HG02642 (cell line): ENCODE results near the gene FAM174B.

Experiments
- ATAC-seq: cut with Tn5 transposase; IDR thresholded peaks from one replicate; pipeline ENCODE4 v1.9.1; 2021; ENCODE audit warnings: mild to moderate bottlenecking; ENCODE audit not compliant: unreplicated experiment, poor library complexity

Gene FAM174B

DNA sequence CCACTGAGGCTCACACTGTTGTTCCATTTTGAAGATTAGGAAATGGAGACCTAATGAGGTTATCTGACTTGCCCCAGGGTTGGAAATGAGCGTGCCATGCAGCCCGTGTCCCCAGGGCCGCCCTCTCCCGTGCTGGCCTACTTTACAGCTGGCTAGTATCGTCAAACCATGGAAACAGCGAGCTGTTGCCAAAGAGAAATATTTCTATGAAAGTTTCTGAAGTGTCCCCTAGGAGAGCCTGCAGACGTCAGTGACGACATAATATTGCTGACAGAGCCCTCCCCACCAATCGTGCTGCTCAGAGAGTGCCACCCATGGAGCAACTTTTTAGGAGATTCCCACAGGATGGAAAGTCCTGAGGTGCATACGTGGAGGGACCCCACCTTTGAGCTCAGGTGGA lies 11.2 kb upstream of the FAM174B start:
- no peak for ATAC-seq

DNA sequence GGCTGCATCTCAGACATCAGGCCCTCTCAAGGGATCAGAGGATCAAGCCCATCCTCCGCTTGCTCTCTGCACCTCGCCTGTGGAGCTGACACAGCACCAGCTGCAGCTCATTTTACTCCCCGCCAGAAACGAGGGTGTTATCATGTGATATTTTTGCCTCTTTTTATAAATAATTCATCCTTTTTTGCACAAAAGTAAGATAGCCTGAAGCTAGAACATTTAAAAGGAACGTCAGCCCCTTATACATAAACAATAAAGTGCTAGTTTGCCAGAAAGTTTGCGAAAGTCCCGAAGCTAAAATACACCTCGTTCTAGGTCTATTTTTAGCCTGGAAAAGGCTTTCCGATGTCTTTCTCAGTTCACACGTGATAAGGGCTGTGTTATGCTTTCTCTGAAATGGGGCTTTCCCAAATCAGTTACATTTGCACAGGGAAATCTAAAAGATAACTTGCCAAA lies 9.6 kb upstream of the FAM174B start:
- no peak for ATAC-seq

DNA sequence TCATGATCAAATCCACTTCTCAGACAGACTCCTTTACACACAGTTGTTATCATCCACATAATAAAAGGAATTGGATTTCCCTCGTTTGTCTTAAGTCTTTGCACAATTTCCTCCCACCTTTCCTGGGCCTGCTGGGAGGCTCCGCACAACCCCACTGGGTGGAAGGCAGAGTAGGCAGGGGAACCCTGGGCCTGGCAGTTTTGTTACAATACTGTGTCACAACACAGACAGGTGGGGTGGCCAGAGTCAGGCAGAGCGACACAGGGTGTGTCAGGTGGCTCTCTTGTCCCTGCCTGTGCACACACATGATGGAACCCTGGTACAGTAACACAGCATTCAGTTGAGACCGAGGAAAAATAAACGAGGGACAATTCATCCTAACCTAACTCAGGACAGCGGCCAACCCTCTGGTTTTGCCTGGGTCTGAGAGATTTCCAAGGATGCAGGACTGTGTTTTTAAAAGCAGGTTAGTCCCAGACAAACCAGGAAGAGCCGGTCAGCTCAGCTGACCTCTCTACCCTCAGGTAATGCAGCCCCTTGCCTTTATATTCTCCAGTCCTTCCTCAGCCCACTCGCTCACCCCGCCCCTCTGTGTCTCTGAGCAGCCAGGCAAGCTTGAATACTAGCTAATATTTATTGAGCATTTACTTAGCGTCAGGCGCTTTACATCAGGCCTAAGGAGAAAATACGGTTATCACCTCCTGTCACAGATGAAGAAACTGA lies 8.8 kb upstream of the FAM174B start:
- ATAC-seq, result no peak

DNA sequence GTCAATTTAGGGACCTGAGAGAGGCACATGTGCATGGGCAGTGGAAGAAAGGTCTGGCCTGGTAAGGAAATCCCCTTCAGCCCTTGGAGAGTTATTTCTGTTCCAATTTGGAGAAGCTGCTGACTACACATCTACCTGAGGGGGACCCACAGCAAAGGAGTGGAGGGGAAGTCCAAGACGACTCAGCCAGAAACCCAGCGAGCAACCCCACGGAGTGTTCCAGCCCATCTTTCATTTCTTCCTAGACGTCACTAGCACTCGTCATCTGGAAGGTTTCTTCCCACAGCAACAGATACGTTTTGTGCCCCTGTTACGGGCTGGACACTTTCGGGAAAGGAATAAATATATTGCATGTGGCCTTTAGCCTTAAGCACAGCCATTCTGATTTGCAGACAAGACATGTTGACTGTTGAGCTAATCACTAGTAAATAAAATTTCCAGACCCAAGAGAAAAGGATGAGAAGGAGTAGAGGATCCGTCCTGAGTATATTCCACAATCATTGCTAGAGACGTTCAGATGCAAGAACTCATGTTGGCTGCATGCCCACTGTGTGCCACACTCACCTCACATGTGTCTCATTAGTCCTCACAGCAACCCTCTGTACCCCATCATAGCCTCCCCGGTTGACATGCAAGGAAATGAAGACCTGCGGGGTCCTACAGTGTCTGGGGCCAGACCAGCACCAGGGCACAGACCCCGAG lies 7.8 kb upstream of the FAM174B start:
- ATAC-seq, result peak; percentile 85

DNA sequence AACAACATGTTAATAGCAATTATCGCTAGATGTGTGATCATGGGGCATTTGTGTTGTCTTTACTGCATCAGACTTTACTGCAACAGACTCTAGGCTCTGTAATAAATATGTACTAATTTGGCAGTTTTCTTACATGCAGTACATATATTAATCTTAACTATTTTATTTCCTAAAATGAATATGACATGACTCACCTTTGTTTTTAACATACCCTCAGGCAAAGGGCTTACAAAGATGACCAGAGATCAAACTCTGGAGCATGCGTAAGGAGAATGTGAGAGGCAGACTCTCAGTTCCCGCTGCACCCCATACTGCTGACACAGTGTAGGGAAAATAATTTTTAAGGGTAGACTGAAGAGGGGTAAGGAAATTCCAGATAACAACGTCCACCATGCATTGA lies 7.2 kb upstream of the FAM174B start:
- ATAC-seq, result peak; percentile 19

DNA sequence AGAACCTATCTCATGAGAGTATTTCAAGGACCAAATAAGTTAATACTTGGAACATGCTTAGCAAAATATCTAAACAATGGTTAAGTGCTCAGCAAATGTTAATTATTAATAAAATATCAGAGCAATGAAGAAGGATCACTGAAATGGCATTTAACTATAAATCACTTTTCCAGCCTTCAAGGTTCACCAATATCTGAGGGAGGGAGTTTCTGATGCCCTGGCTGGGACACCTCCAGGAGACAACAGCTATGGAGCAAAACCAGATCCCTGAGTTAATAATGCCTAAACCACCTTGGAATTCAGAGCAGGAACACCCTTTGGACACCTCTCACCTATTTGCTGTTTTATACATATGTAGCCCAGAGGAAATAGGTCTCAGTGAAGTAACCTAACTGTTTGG lies 6.4 kb upstream of the FAM174B start:
- ATAC-seq, result no peak

DNA sequence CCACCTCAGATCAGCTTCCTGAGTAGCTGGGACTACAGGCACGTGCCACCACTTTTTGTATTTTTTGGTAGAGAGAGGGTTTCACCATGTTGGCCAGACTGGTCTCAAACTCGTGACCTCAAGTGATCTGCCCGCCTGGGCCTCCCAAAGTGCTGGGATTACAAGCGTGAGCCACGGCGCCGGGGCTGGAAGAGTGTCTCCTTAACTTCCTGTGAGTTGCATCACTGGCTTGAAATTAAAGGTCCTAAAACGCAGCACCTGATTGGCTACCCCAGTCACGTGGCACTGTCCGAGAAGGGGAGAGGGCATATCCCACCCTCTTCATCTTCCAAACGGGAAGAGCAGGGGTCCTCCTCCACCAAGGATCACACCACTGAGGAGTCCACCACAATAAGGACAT lies 5.5 kb upstream of the FAM174B start:
- ATAC-seq, result no peak

DNA sequence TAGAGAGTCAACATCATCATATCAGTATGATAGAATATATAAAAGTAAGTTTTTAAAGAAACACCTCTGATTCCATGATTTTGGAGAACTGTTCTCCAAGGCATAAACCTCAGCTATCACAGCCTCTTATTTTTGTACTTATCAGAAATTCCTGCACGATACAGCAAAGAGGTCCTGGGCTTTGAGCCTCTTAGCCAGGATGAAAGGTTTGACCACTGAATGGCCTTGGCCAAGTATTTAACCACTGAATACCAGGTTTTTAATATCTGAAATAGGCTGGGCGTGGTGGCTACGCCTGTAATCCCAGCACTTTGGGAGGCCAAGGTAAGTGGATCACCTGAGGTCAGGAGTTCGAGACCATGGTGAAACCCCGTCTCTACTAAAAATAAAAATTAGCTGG lies 1.9 kb upstream of the FAM174B start:
- ATAC-seq, result no peak

DNA sequence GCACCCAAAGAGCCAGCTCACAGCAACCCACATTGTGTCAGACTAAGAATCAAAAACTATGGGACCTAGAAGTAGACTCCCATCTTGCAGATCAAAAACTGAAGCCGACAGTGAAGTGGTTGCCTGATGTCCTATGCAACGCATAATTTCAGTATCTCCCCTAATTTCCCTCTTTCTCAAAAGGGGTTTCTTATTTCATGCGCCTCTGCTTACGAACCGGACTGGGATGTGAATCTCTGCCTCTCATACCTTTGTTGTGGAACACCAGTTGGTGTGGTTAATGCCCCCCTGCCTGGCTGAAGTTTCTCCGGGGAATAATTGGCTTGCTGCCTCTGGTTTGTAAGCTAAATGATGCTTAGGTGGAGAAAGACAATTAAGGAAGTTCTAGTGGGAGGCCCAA lies 514 bp upstream of the FAM174B start:
- no peak for ATAC-seq

DNA sequence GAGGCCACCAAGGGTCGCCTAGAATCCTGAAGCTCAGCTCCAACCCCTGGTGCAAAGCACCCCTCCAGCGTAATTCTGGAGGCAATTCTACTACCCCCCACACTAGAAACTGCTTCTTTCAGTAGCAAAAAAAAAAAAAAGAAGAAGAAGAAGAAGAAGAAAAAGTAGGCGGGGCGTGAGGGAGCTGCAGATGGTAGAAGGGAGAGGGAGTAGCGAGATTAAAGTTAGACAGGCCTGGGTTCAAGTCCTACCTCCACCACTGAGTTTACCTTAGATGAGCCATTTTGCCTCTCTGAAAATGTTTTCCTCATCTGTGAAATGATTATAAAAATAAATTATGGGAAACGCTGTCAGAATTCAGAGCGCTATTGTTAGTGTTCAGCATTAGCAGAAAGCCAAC lies 913 bp downstream of the FAM174B start:
- no peak for ATAC-seq

DNA sequence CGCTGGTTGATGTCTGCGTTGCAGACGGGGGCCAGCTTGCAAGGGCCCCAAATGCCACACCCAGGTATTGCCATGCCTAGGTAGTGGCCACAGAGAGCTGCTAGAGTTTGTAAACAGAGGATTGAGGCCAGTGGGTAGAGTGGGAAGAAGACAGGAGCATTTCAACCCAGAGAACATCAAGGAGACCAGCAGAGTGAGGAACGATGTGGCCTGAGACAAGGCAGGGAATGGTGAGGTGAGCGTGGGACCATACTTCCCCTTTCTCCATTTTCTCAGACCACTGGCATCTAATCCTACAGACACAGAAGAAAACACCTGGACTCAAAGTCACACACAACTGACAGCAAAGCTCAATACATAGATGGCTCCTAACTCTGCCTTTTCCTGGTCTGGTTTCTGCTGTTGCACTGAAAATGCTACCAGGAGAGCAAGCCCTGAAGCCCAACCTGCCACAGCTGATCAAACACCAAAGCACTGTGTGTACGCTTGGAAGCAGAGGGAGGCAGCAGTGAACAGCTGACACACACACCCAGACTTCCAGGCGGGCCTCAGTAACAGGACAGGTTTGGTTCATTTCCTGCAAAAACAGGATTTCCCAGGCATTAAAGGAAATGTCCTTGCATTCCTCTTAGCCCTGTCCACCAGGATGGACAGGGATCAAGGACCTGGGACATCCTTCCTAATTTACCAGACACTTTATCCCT lies 1.6 kb downstream of the FAM174B start:
- ATAC-seq, result no peak

DNA sequence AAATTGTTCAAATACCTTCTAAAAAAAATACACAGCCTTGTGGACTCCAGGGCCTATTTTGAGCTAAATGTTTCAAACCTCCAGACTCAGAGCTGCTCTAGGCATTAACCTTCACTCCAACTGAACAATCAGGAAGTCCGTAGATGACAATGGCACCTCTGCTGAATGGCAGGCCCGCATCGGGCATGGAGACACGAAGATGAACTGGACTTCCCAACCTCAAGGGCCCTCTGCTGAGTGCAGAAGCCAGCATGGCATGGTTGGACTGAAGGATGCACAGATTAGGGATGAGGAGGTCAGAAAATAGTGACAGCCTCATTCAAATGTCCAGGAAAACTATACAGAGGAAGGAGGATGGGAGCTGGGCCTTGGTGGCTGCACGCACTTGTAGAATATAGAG lies 2.2 kb downstream of the FAM174B start:
- ATAC-seq, result no peak

DNA sequence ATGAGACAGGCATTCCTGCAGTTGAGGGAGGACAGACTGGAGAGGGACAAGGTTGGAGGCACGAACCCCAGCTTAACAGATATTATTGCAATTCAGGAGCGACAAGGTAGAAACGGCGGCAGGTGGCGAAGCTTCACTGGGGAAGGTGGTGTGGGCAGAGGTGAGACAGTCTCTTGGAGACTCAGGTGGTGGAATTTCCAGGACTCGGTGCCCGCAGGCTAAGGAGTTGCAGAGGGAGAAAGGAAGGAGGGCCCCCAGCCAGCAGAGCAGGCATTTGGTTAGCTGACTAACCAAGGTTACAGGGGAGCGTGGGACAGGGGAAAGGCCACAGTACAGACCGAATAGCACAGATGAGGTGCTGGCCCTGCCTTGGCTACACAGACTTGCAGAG lies 3.0 kb downstream of the FAM174B start:
- no peak for ATAC-seq

DNA sequence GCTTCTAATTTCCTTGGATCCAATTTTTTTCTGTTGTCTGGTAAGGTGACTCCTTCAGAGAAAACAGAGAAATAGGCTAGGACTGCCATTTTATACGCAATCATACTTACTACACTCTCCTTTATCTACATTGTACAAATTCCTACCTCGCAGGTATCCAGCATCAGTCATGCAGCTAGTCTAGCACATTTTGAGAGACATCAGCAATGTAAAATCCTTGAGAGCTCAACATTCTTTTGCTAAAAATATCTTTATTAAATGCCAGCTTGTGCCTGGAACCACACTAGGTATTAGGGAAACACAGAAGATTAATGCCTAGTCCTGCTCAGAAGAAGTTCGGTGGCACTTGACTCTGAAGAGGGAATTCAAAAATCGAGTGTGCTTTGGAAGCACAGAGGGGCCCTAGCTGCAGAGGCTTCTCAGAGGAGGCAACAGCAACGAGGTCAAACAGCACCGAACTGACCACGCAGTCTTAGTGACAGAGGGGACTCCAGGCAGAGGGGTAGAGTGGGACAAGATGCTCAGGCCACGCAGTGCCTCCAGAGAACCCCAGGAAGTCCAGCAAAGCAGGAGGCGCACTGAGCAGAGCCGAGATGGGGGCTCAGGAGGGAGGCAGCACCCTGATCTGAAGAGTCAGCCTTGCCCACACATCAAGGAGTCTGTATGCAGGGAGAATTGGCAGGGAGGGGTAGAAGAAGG lies 3.5 kb downstream of the FAM174B start:
- ATAC-seq, result no peak

DNA sequence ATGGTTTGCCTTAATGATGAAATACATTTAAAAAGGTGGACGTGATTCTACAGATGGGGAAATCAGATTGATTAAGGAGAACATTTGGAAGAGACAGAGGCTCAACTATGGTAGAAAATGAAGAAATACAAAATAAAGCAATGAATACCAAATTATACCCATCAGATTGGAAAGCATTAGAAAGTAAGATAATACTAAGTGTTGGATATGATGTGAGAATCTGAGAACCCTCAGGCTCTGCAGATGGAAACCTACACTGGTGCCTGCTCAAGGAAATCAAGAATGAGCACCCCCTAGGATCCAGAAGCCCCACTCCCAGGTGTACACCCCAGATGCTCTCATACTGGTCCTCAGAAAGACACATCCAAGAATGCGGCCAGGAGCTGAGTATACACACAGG lies 4.6 kb downstream of the FAM174B start:
- ATAC-seq, result no peak

DNA sequence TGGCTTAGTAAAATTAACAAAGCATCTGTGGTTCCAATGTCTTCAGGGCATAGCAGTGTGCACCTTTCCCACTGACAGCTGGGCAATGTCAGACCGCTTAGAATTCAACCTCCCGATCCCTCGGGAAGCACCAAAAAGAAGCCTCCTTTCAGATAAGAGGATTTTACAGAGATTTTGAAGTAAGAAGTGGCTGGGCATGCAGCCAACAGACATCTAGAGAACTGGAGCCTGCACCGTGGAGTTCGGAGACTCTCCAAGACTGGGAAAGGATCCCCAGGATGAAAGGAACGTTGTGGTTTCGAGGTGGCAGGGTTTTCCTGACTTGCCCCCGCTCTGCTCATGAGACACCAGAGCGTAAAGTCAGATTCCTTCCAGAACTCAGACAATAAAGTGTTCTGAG lies 5.3 kb downstream of the FAM174B start:
- ATAC-seq, result no peak

DNA sequence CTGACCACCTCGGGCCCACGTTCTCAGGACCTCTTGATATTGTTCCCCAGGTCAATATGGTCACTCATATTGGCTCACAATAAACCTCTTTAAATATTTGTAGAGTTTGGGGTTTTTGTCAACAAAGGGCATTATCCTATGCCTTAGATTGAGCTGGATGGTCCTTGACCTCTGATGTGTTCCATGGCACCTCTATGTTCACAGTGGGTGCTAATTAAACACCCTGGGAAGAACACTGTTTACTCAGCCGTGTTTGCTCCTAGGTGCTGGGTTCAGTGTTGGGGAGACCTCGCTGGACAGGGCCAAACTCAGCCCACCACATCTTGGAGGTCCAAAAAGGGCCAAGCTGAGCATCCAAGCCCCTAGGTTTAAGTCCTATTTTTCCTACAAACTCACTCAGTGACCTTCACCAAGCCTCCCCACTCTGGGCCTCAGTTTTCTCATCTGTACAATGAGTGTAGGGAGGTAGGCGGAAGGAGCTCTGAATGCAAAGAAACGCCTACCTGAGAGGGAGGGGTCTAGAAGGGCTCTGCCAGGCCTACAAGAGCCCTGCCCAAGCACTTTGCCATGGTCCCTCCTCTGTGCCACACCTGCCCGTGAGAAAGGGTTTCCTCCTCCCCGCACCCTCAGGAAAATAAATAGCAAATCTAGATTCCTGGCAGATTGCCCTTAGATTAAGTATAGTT lies 7.2 kb downstream of the FAM174B start:
- no peak for ATAC-seq

DNA sequence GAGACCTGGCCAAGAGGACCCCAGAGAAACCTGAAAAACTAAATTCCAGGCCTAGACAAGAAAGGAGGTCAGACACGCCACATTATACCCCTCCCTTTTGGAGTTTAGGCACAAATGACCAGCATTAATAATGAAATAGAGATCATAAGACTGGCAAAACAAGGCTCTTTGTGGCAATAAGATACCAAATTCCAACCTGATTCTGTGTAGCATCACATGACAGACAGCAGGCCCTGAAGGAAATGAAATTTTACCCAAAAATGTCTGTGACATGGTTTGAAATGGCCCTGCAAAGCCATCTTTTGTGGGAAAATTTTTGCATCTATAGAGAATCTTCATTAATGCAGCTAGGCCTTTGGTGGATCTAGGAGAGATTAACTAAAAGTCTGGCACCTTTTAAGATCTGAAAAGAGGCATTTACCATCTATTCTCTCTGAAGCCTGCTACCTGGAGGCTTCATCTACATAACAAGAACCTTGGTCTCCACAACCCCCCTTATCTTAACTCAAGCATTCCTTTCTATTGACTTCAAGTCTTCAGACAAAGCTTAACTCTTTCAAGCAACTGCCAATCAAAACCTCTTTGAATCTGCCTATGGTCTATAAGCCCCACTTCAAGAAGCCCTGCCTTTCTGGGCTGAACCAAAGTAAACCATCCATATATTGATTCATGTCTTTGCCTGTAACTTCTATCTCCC lies 8.0 kb downstream of the FAM174B start:
- no peak for ATAC-seq

DNA sequence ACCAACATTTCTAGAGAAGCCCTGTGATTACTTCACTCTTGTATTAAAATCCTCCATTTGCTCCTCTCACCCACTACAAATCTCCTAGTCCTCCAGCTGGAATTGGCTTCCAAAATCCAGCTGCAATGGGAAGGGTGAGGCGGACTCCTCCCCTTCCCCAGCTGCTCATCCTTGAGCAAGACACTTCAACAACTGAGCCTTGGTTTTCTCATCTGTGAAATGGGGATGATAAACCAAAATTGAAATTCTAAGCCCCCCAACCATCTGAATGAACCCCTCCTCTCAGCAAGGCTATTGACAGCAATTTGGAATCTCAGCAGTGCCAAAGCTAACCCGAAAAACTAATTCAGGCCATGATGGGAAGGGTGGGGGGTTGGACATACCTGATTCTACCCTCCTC lies 9.4 kb downstream of the FAM174B start:
- no peak for ATAC-seq

DNA sequence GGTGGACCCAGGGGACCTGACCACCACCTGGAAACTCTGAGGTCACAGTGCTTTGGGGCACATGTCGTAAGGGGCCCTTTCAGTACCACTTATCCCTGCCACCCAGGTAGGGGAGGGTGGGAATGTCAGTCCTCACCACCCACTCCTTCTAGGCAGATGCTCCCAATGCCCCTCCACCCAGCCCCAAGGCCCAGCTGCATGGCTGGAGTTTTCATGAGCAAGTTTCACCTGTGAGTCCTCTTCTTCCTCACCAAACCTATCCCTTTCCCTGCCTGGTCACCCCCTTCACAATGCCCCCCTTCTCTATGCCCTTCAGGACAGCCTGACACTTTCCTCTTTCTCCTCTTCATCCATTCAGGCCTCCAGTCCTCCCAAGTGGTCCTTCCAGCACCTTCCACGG lies 9.8 kb downstream of the FAM174B start:
- no peak for ATAC-seq
